ENCODE data around the gene CPPED1.
"Not testable (repeated sequence)": the region's sequence is repeated elsewhere in the genome, so short reads cannot be mapped to it uniquely, and the experiment has no call there.

GRCh38 chr16:12799996-12800395, 3.7 kb downstream of the CPPED1 start:
- TF ChIP-seq CTCF (IDR thresholded peaks at IDR 0.05; ENCODE audit: low read depth, low read length); EZH2phosphoT487 (IDR thresholded peaks at IDR 0.05; ENCODE audit: low read depth): not testable (repeated sequence)

Data from OCI-LY3 (cell line).